Endothelial cell of umbilical vein (primary cell): ENCODE results near the gene USH2A. TPM values are rescaled to one million over a fixed set of nuclear protein-coding genes. Genes with fewer than 3 reads are reported as not detected.
"Not testable (repeated sequence)": the region's sequence is repeated elsewhere in the genome, so short reads cannot be mapped to it uniquely, and the experiment has no call there.

Experiments used
- BruUV-seq: library from RNA; stranded (reverse); fragments of 400-500 nt; replicated peaks from 2 replicates; lab custom pipeline; 2021; lab: Mats Ljungman, UMichigan
- CTCF ChIA-PET: fragments of 300-600, 350-600 bp; sonication (Branson Sonifier 250); formaldehyde crosslinking; loops from one replicate; lab custom pipeline; 2021; ENCODE audit warnings: antibody characterized with exemption, inconsistent platforms; lab: Charles Lee
- POLR2A ChIA-PET: fragments of 300-600, 350-600 bp; sonication (Branson Sonifier 250); formaldehyde crosslinking; loops from one replicate; lab custom pipeline; 2021; ENCODE audit warnings: antibody characterized with exemption, inconsistent platforms; lab: Charles Lee
- DNase-seq: peaks from one replicate; pipeline ENCODE4 v3.0.0-alpha.2; 2011; ENCODE audit warnings: low read depth, low spot score
- FAIRE-seq: peaks from 2 replicates; lab custom pipeline; 2011; peaks lifted over from hg19 to GRCh38; lab: Jason Lieb, UNC
- H2AFZ ChIP-seq: 2 replicates; pipeline ENCODE4 v1.6.0; 2012; ENCODE audit warnings: low read depth, low read length, control low read depth, inconsistent platforms
- H3K27ac ChIP-seq: 2 replicates; pipeline ENCODE4 v1.5.1; 2011; ENCODE audit warnings: low read depth, mild to moderate bottlenecking, control low read depth, low read length, moderate library complexity; ENCODE audit not compliant: insufficient read depth
- H3K27me3 ChIP-seq, 2 experiments: 2 replicates each; pipeline versions ENCODE4 v1.6.0 to v1.6.1; 2011; ENCODE audit warnings: low read length in 2 of 2, mixed read lengths in 1 of 2; ENCODE audit not compliant: control insufficient read depth in 2 of 2, insufficient read depth in 2 of 2
- H3K36me3 ChIP-seq, 2 experiments: 2 replicates in 1 of 2; 3 replicates in 1 of 2; pipeline ENCODE4 v1.5.1; 2011; ENCODE audit warnings: low read length in 2 of 2, mild to moderate bottlenecking in 1 of 2, moderate library complexity in 1 of 2; ENCODE audit not compliant: control insufficient read depth in 2 of 2, insufficient read depth in 2 of 2; ENCODE audit errors: extremely low read depth in 1 of 2
- H3K4me1 ChIP-seq: 3 replicates; pipeline ENCODE4 v1.5.1; 2011; ENCODE audit warnings: mild to moderate bottlenecking, low read length; ENCODE audit not compliant: control insufficient read depth, insufficient read depth; ENCODE audit errors: extremely low read depth
- H3K4me2 ChIP-seq: 2 replicates; pipeline ENCODE4 v1.6.1; 2011; ENCODE audit warnings: low read length, control low read depth, mixed read lengths; ENCODE audit not compliant: insufficient read depth
- H3K4me3 ChIP-seq, 3 experiments: fragments of 200-600 bp in 1 of 3; sonication (generic), shearing (Covaris generic) in 1 of 3; replicated peaks in 1 of 3; 2 replicates each; pipeline ENCODE4 v1.5.1; 2011 to 2016; ENCODE audit warnings: control low read depth in 3 of 3, low read length in 3 of 3, mild to moderate bottlenecking in 2 of 3, inconsistent platforms in 1 of 3, low read depth in 1 of 3, moderate library complexity in 1 of 3; ENCODE audit not compliant: insufficient read depth in 1 of 3
- H3K79me2 ChIP-seq: 2 replicates; pipeline ENCODE4 v1.6.0; 2012; ENCODE audit warnings: low read length, inconsistent platforms; ENCODE audit not compliant: control insufficient read depth, insufficient read depth
- H3K9ac ChIP-seq: replicated peaks from 2 replicates; pipeline ENCODE3; 2011; ENCODE audit warnings: low read length, control low read depth; ENCODE audit not compliant: insufficient read depth; ENCODE audit errors: extremely low read depth
- H3K9me1 ChIP-seq: replicated peaks from 3 replicates; pipeline ENCODE4 v1.6.0; 2011; ENCODE audit warnings: mild to moderate bottlenecking, low read length; ENCODE audit not compliant: control insufficient read depth, insufficient read depth; ENCODE audit errors: extremely low read depth
- H3K9me3 ChIP-seq: replicated peaks from 2 replicates; pipeline ENCODE4 v1.5.1; 2012; ENCODE audit warnings: low read length, inconsistent platforms; ENCODE audit not compliant: control insufficient read depth, insufficient read depth
- H4K20me1 ChIP-seq: replicated peaks from 2 replicates; pipeline ENCODE3; 2011; ENCODE audit warnings: mild to moderate bottlenecking, low read length; ENCODE audit not compliant: control insufficient read depth, insufficient read depth; ENCODE audit errors: extremely low read depth
- POLR2AphosphoS5 ChIP-seq: IDR thresholded peaks from 2 replicates; pipeline ENCODE4 v1.6.1; 2012; ENCODE audit warnings: low read depth, mild to moderate bottlenecking, control low read depth, low read length, moderate library complexity; ENCODE audit not compliant: insufficient read depth
- dilution Hi-C: fragments of 300-500 bp; cut with MboI; formaldehyde crosslinking; loops from one replicate; pipeline ENCODE4 v1.15.0; 2019; ENCODE audit warnings: low sequenced_read_pairs; ENCODE audit not compliant: extremely low pct_ligation_motif_present
- intact Hi-C: fragments of 100-400 bp; cut with micrococcal nuclease; formaldehyde crosslinking; loops from one replicate; pipeline ENCODE4 v1.10.0; 2022
- polyA plus RNA-seq, 4 experiments: library from polyadenylated mRNA; depleted of rRNA in 3 of 4; stranded (reverse) in 3 of 4; unstranded in 1 of 4; fragments of >200 nt; gene quantifications; 2 replicates each; pipeline versions ENCODE4 v1.2.1 to v1.2.3, GENCODE V29; 2011 to 2012; ENCODE audit warnings: missing spikeins in 1 of 4
- total RNA-seq: library from RNA; stranded (reverse); gene quantifications from 2 replicates; pipeline ENCODE4 v1.2.3, GENCODE V29; 2021

USH2A gene
- total and polyA plus RNA-seq, 2 donors (not counting 3 experiments of a cell fraction or from before 2014, with no cell fraction given): not detected

GRCh38 chr1:216153130-216153529 lies 270.1 kb downstream of the USH2A start:
- Histone ChIP-seq H3K9ac (no peak overlapping the region), H2AFZ (no peak overlapping the region), H3K4me1 (no peaks in the 10 kb centered on the region), H4K20me1 (no peaks in the 10 kb centered on the region), H3K27me3 (no peaks in the 10 kb centered on the region), H3K27ac (no peak overlapping the region), H3K36me3 (no peaks in the 10 kb centered on the region), H3K4me3 (no peak overlapping the region), H3K9me1 (no peaks in the 10 kb centered on the region), H3K9me3 (peaks cover 2% of the 10 kb centered on the region), H3K79me2 (no peaks in the 10 kb centered on the region), H3K4me2 (no peak overlapping the region)
- FAIRE-seq: no peak
- dilution Hi-C loops (no loop called here), intact Hi-C loops (no loop called here)
- TF ChIP-seq POLR2AphosphoS5: no peak
- ChIA-PET CTCF (no interaction called here), POLR2A (no interaction called here)
- no TSS peak for BruUV-seq
- DNase-seq: no peak

- H3K4me3 ChIP-seq, H3K27me3 ChIP-seq, H2AFZ ChIP-seq, intact Hi-C loops, H3K9me3 ChIP-seq, POLR2A ChIA-PET, DNase-seq, FAIRE-seq, H3K4me1 ChIP-seq, dilution Hi-C loops, BruUV-seq, H3K36me3 ChIP-seq, CTCF ChIA-PET, H3K9ac ChIP-seq, H3K27ac ChIP-seq, H3K79me2 ChIP-seq, H3K9me1 ChIP-seq, H4K20me1 ChIP-seq, H3K4me2 ChIP-seq: not testable (repeated sequence)
These were observed 277.7 kb downstream of the USH2A start for GRCh38 chr1:216145451-216146018.
